ENCODE data around the gene SEC63.
"Not testable (repeated sequence)": the region's sequence is repeated elsewhere in the genome, so short reads cannot be mapped to it uniquely, and the experiment has no call there.

SEC63 gene

GRCh38 chr6:107917451-107918375, 40.3 kb downstream of the SEC63 start:
- no peak for DNase-seq

- DNase-seq, result not testable (repeated sequence)
Observed at GRCh38 chr6:107916961-107917360, 41.0 kb downstream of the SEC63 start.

- no peak for DNase-seq
Observed at GRCh38 chr6:107911692-107912091, 46.3 kb downstream of the SEC63 start.

GRCh38 chr6:107894809-107895396, 63.1 kb downstream of the SEC63 start:
- no peak for DNase-seq

GRCh38 chr6:107890431-107890830, 67.6 kb downstream of the SEC63 start:
- DNase-seq, result not testable (repeated sequence)

GRCh38 chr6:107885950-107886349, 72.1 kb downstream of the SEC63 start:
- DNase-seq, result not testable (repeated sequence)

GRCh38 chr6:107879941-107880340, 78.1 kb downstream of the SEC63 start:
- no peak for DNase-seq

- no peak for DNase-seq
Observed at GRCh38 chr6:107877968-107878367, 80.0 kb downstream of the SEC63 start.

- no peak for DNase-seq
Observed at GRCh38 chr6:107871976-107872375, 86.0 kb downstream of the SEC63 start.

- not testable (repeated sequence) for DNase-seq
Observed at GRCh38 chr6:107871512-107871911, 86.5 kb downstream of the SEC63 start.

GRCh38 chr6:107871016-107871415, 87.0 kb downstream of the SEC63 start:
- no peak for DNase-seq

- DNase-seq, result no peak
Observed at GRCh38 chr6:107870381-107870780, 87.6 kb downstream of the SEC63 start.

- no peak for DNase-seq
Observed at GRCh38 chr6:107869871-107870270, 88.1 kb downstream of the SEC63 start.

- no peak for DNase-seq
Observed at GRCh38 chr6:107868867-107869611, 89.0 kb downstream of the SEC63 start.

GRCh38 chr6:107867302-107867615, 90.7 kb downstream of the SEC63 start:
- no peak for DNase-seq

- DNase-seq, result peak; percentile 13
Observed at GRCh38 chr6:107866606-107867301, 91.3 kb downstream of the SEC63 start.

- DNase-seq, result no peak
Observed at GRCh38 chr6:107864226-107865127, 93.5 kb downstream of the SEC63 start.

GRCh38 chr6:107862383-107862782, 95.6 kb downstream of the SEC63 start:
- DNase-seq, result no peak

- DNase-seq, result not testable (repeated sequence)
Observed at GRCh38 chr6:107860963-107861362, 97.0 kb downstream of the SEC63 start.

GRCh38 chr6:107860144-107860543, 97.9 kb downstream of the SEC63 start:
- peak; percentile 5 for DNase-seq

GRCh38 chr6:107853230-107853629, 104.8 kb downstream of the SEC63 start:
- no peak for DNase-seq

GRCh38 chr6:107849325-107849724, 108.7 kb downstream of the SEC63 start:
- DNase-seq, result no peak

Measured in NCI-H1436 (cell line).